Mesenchymal stem cell (in vitro differentiated cells and primary cell): ENCODE results near the gene TMEM8B.

ENCODE experiments used
- DNase-seq: peaks from one replicate; pipeline ENCODE4 v3.0.0-alpha.2; 2013
- H2AFZ ChIP-seq: one replicate; pipeline ENCODE4 v1.6.1; 2013; ENCODE audit warnings: low read depth, mild to moderate bottlenecking, control low read depth, inconsistent platforms, low read length, moderate library complexity
- H2AK5ac ChIP-seq: 2 replicates; pipeline ENCODE4 v1.6.1; 2013; ENCODE audit warnings: low read length, moderate library complexity, mild to moderate bottlenecking, inconsistent platforms; ENCODE audit not compliant: severe bottlenecking
- H2BK120ac ChIP-seq: one replicate; pipeline ENCODE4 v1.6.1; 2013; ENCODE audit warnings: low read depth, mild to moderate bottlenecking, inconsistent platforms, low read length, moderate library complexity
- H2BK12ac ChIP-seq, 2 experiments: one replicate each; pipeline ENCODE4 v1.6.1; 2013; ENCODE audit warnings: inconsistent platforms in 2 of 2, low read length in 2 of 2, mild to moderate bottlenecking in 2 of 2, moderate library complexity in 2 of 2, control low read depth in 1 of 2
- H2BK15ac ChIP-seq: one replicate; pipeline ENCODE4 v1.6.1; 2013; ENCODE audit warnings: mild to moderate bottlenecking, low read depth, inconsistent platforms; ENCODE audit not compliant: poor library complexity, severe bottlenecking
- H2BK5ac ChIP-seq: 2 replicates; pipeline ENCODE4 v1.6.1; 2013; ENCODE audit warnings: low read depth, mild to moderate bottlenecking, low read length, control low read depth, inconsistent platforms; ENCODE audit not compliant: poor library complexity, severe bottlenecking
- H3K14ac ChIP-seq, 2 experiments: one replicate each; pipeline ENCODE4 v1.6.1; 2013; ENCODE audit warnings: inconsistent platforms in 2 of 2, low read length in 2 of 2, control low read depth in 1 of 2, mild to moderate bottlenecking in 1 of 2, moderate library complexity in 1 of 2
- H3K18ac ChIP-seq, 2 experiments: one replicate each; pipeline ENCODE4 v1.6.1; 2013; ENCODE audit warnings: inconsistent platforms in 2 of 2, low read length in 2 of 2, control low read depth in 1 of 2, low read depth in 1 of 2, mild to moderate bottlenecking in 1 of 2
- H3K23ac ChIP-seq, 2 experiments: one replicate each; pipeline ENCODE4 v1.6.1; 2013; ENCODE audit warnings: inconsistent platforms in 2 of 2, low read length in 2 of 2, mild to moderate bottlenecking in 2 of 2, moderate library complexity in 2 of 2, control low read depth in 1 of 2
- H3K27ac ChIP-seq: 2 replicates; pipeline ENCODE4 v1.5.1; 2013; ENCODE audit warnings: mild to moderate bottlenecking, moderate library complexity, low read length, control low read depth, inconsistent platforms; ENCODE audit not compliant: poor library complexity, severe bottlenecking
- H3K27me3 ChIP-seq, 2 experiments: 2 replicates each; pipeline versions ENCODE4 v1.6.1 to v1.7.0; 2013; ENCODE audit warnings: low read length in 2 of 2, mild to moderate bottlenecking in 2 of 2, moderate library complexity in 2 of 2, control low read depth in 1 of 2, inconsistent platforms in 1 of 2; ENCODE audit not compliant: control insufficient read depth in 1 of 2, insufficient read depth in 1 of 2
- H3K36me3 ChIP-seq, 2 experiments: 2 replicates each; pipeline versions ENCODE4 v1.6.1 to v1.7.0; 2013; ENCODE audit warnings: low read length in 2 of 2, control low read depth in 1 of 2, inconsistent platforms in 1 of 2, low read depth in 1 of 2, mild to moderate bottlenecking in 1 of 2; ENCODE audit not compliant: insufficient read depth in 2 of 2, control insufficient read depth in 1 of 2
- H3K4ac ChIP-seq, 2 experiments: one replicate each; pipeline ENCODE4 v1.6.1; 2013; ENCODE audit warnings: inconsistent platforms in 2 of 2, low read length in 2 of 2, mild to moderate bottlenecking in 2 of 2, moderate library complexity in 2 of 2, control low read depth in 1 of 2, low read depth in 1 of 2
- H3K4me1 ChIP-seq: 2 replicates; pipeline ENCODE4 v1.6.1; 2013; ENCODE audit warnings: low read depth, low read length, control low read depth; ENCODE audit not compliant: control insufficient read depth, insufficient read depth
- H3K4me2 ChIP-seq: 2 replicates; pipeline ENCODE4 v1.6.1; 2013; ENCODE audit warnings: low read length, mild to moderate bottlenecking, inconsistent platforms; ENCODE audit not compliant: poor library complexity, severe bottlenecking
- H3K4me3 ChIP-seq, 2 experiments: 2 replicates each; pipeline versions ENCODE4 v1.5.1 to v1.7.0; 2013; ENCODE audit warnings: low read length in 2 of 2, mild to moderate bottlenecking in 2 of 2, control low read depth in 1 of 2, low read depth in 1 of 2; ENCODE audit not compliant: insufficient read depth in 1 of 2
- H3K79me1 ChIP-seq: replicated peaks from 2 replicates; pipeline ENCODE4 v1.6.1; 2013; ENCODE audit warnings: mild to moderate bottlenecking, control low read depth, low read length, inconsistent platforms; ENCODE audit not compliant: poor library complexity, severe bottlenecking
- H3K9ac ChIP-seq: 2 replicates; pipeline ENCODE4 v1.7.0; 2013; ENCODE audit warnings: mild to moderate bottlenecking, low read length, moderate library complexity
- H3K9me3 ChIP-seq: 2 replicates; pipeline ENCODE4 v1.7.0; 2013; ENCODE audit warnings: mild to moderate bottlenecking, low read length; ENCODE audit not compliant: control insufficient read depth
- H4K8ac ChIP-seq: one replicate; pipeline ENCODE4 v1.6.1; 2013; ENCODE audit warnings: inconsistent platforms, mild to moderate bottlenecking, low read length, moderate library complexity
- H4K91ac ChIP-seq: one replicate; pipeline ENCODE4 v1.6.1; 2013; ENCODE audit warnings: mild to moderate bottlenecking, low read length, inconsistent platforms
- WGBS: methylation state at CpG from one replicate; pipeline ENCODE4 v1.1.7; 2013; ENCODE audit warnings: mixed read lengths; 5-methylcytosine and 5-hydroxymethylcytosine counted together

TMEM8B gene

GRCh38 chr9:35789541-35789940 is 39.5 kb upstream of the TMEM8B start:
- H3K79me1 ChIP-seq = peaks cover 17% of the 10 kb centered on the region
- H3K18ac ChIP-seq = no peak overlapping the region
- H3K4ac ChIP-seq = no peak overlapping the region
- H4K8ac ChIP-seq = no peak overlapping the region
- no peak overlapping the region for H2BK15ac ChIP-seq
- no peak overlapping the region for H4K91ac ChIP-seq
- H2AK5ac ChIP-seq = no peak overlapping the region
- H3K4me3 ChIP-seq = no peak overlapping the region
- H2AFZ ChIP-seq = no peak overlapping the region
- no peak overlapping the region for H2BK120ac ChIP-seq
- peaks cover 0 to 6% of the 10 kb centered on the region in 2 experiments for H3K36me3 ChIP-seq
- H3K9me3 ChIP-seq = no peaks in the 10 kb centered on the region
- no peak overlapping the region for H2BK12ac ChIP-seq
- no peak overlapping the region for H3K14ac ChIP-seq
- H3K4me2 ChIP-seq = no peak overlapping the region
- H3K4me1 ChIP-seq = peaks cover 26% of the 10 kb centered on the region
- H3K27me3 ChIP-seq = no peaks in the 10 kb centered on the region
- DNase-seq = no peak
- H3K9ac ChIP-seq = no peak overlapping the region
- no peak overlapping the region for H3K27ac ChIP-seq
- WGBS = 93% methylated on average over 1 of the region's 2 CpGs
- H2BK5ac ChIP-seq = no peak overlapping the region
- no peak overlapping the region for H3K23ac ChIP-seq

GRCh38 chr9:35790025-35790384 is 39.0 kb upstream of the TMEM8B start:
- 44% methylated on average over 4 of the region's 4 CpGs for WGBS
- H3K9me3 ChIP-seq = no peaks in the 10 kb centered on the region

GRCh38 chr9:35790385-35791296 is 38.4 kb upstream of the TMEM8B start:
- peak overlapping the region; percentile 7 to 99 for H3K4ac ChIP-seq
- 39% methylated on average over 32 of the region's 37 CpGs for WGBS
- H2BK5ac ChIP-seq = no peak overlapping the region

More at GRCh38 chr9:35790025-35790384, 39.0 kb upstream of the TMEM8B start:
- Histone ChIP-seq H3K4me1 (peaks cover 27% of the 10 kb centered on the region), H4K91ac (no peak overlapping the region), H3K4me3 (no peak overlapping the region), H2BK120ac (no peak overlapping the region), H3K9ac (no peak overlapping the region), H3K14ac (no peak overlapping the region), H3K18ac (no peak overlapping the region), H2BK15ac (no peak overlapping the region), H2AK5ac (no peak overlapping the region), H2BK5ac (no peak overlapping the region), H3K23ac (no peak overlapping the region), H3K36me3 (peaks cover 0 to 6% of the 10 kb centered on the region in 2 experiments), H2AFZ (no peak overlapping the region), H3K27ac (no peak overlapping the region), H3K4ac (no peak overlapping the region), H4K8ac (no peak overlapping the region), H2BK12ac (no peak overlapping the region), H3K4me2 (no peak overlapping the region), H3K79me1 (peaks cover 17% of the 10 kb centered on the region), H3K27me3 (no peaks in the 10 kb centered on the region)
- no peak for DNase-seq

GRCh38 chr9:35791297-35791921 is 37.6 kb upstream of the TMEM8B start, which contains the start of gene NPR2:
Gene NPR2, plus strand, starts transcription at chr9:35791591. Its CDS starts 818 bp downstream, at chr9:35792409.
- Histone ChIP-seq H3K27ac (no peak within 1 kb of the TSS), H3K4ac (peak within 1 kb of the TSS; percentile 86 to 99), H4K91ac (peak within 1 kb of the TSS; percentile 90), H3K14ac (peak within 1 kb of the TSS in 1 of 2 experiments; percentile 97), H2BK5ac (no peak within 1 kb of the TSS), H3K27me3 (no peaks in the 10 kb centered on the region), H2BK120ac (peak within 1 kb of the TSS; percentile 96), H3K9ac (peak within 1 kb of the TSS; percentile 91), H3K4me1 (peaks cover 27% of the 10 kb centered on the region), H3K9me3 (no peaks in the 10 kb centered on the region), H3K4me2 (peak within 1 kb of the TSS; percentile 80), H3K79me1 (peaks cover 19% of the 10 kb centered on the region), H3K18ac (peak within 1 kb of the TSS; percentile 93 to 95), H3K36me3 (peaks cover 0 to 6% of the 10 kb centered on the region in 2 experiments), H3K23ac (peak within 1 kb of the TSS in 1 of 2 experiments; percentile 67), H2AK5ac (no peak within 1 kb of the TSS), H2BK12ac (peak within 1 kb of the TSS; percentile 30 to 68), H2AFZ (peak within 1 kb of the TSS; percentile 84), H3K4me3 (peak within 1 kb of the TSS; percentile 65 to 77), H4K8ac (peak within 1 kb of the TSS; percentile 96), H2BK15ac (peak within 1 kb of the TSS; percentile 54)
- WGBS = 6% methylated on average over 27 of the region's 64 CpGs
- peak; percentile 43 for DNase-seq

More at GRCh38 chr9:35790385-35791296, 38.4 kb upstream of the TMEM8B start:
- peak; percentile 88 for DNase-seq
- peak overlapping the region; percentile 44 for H2BK15ac ChIP-seq
- peak overlapping the region; percentile 75 for H3K9ac ChIP-seq
- peak overlapping the region; percentile 96 for H2BK120ac ChIP-seq
- H3K4me2 ChIP-seq = peak overlapping the region; percentile 67
- peak overlapping the region in 1 of 2 experiments; percentile 68 for H2BK12ac ChIP-seq
- peak overlapping the region; percentile 96 for H4K8ac ChIP-seq
- H3K36me3 ChIP-seq = peaks cover 0 to 6% of the 10 kb centered on the region in 2 experiments
- peak overlapping the region in 1 of 2 experiments; percentile 92 for H3K14ac ChIP-seq
- peak overlapping the region; percentile 84 for H2AFZ ChIP-seq
- no peak overlapping the region for H3K4me3 ChIP-seq
- H3K9me3 ChIP-seq = no peaks in the 10 kb centered on the region
- H3K18ac ChIP-seq = peak overlapping the region; percentile 82 to 94
- H3K27ac ChIP-seq = no peak overlapping the region
- peak overlapping the region; percentile 88 for H4K91ac ChIP-seq
- no peak overlapping the region for H2AK5ac ChIP-seq
- H3K4me1 ChIP-seq = peaks cover 27% of the 10 kb centered on the region
- H3K27me3 ChIP-seq = no peaks in the 10 kb centered on the region
- H3K79me1 ChIP-seq = peaks cover 17% of the 10 kb centered on the region
- H3K23ac ChIP-seq = no peak overlapping the region
